Measurements from ENCODE around the gene THSD7A. TPM values are rescaled to one million over a fixed set of nuclear protein-coding genes. Genes with fewer than 3 reads are reported as not detected.
A peak's percentile ranks its signal among the peaks of the same experiment; 100 is the strongest.

The THSD7A gene
- total and polyA plus RNA-seq, 2 of the 8 experiments (the other 6 are each of a cell fraction or from before 2014, with no cell fraction given): 0.44 to 1.2 TPM

- Histone ChIP-seq H3K4me3 (ENCODE audit: extremely low read depth in 1 of 4, insufficient read depth in 2 of 4, low read depth in 3 of 4, low read length in 4 of 4) (no peak overlapping the region), H3K79me2 (ENCODE audit: control insufficient read depth in 1 of 2, insufficient read depth in 2 of 2, low read length in 2 of 2) (no peaks in the 10 kb centered on the region), H3K79me1 (ENCODE audit: low read depth, low read length) (no peaks in the 10 kb centered on the region), H2BK15ac (ENCODE audit: low read length) (no peak overlapping the region), H4K5ac (ENCODE audit: insufficient read length, low read depth, low read length) (no peak overlapping the region), H3K9ac (replicated peaks in 1 of 4; ENCODE audit: extremely low read depth in 1 of 4, low read depth in 3 of 4, low read length in 3 of 4) (no peak overlapping the region), H3K36me3 (ENCODE audit: control insufficient read depth in 2 of 4, insufficient read depth in 4 of 4, low read length in 3 of 4) (no peaks in the 10 kb centered on the region), H2BK12ac (ENCODE audit: low read depth, low read length) (no peak overlapping the region), H3K27me3 (replicated peaks in 1 of 4; ENCODE audit: control insufficient read depth in 3 of 4, extremely low read depth in 1 of 4, insufficient read depth in 3 of 4, low read length in 3 of 4) (no peaks in the 10 kb centered on the region), H3K18ac (ENCODE audit: extremely low read depth, low read length) (no peak overlapping the region), H4K8ac (ENCODE audit: extremely low read depth, insufficient read depth, low read length) (no peak overlapping the region), H2BK20ac (ENCODE audit: low read length) (no peak overlapping the region), H4K91ac (replicated peaks; ENCODE audit: insufficient read length, low read length) (no peak overlapping the region), H3K23ac (ENCODE audit: insufficient read length) (no peak overlapping the region), H3K27ac (ENCODE audit: low read depth, low read length) (no peak overlapping the region), H3K4me2 (ENCODE audit: insufficient read depth in 1 of 2, low read depth in 2 of 2, low read length in 2 of 2) (no peak overlapping the region), H3K14ac (ENCODE audit: insufficient read length) (no peak overlapping the region), H3K4me1 (replicated peaks in 1 of 4; ENCODE audit: control insufficient read depth in 3 of 4, insufficient read depth in 4 of 4, low read length in 3 of 4) (no peaks in the 10 kb centered on the region), H3K56ac (replicated peaks; ENCODE audit: insufficient read length, low read depth, low read length) (no peak overlapping the region), H2BK120ac (replicated peaks; ENCODE audit: low read depth, low read length) (no peak overlapping the region), H3K4ac (replicated peaks; ENCODE audit: insufficient read length, low read depth, low read length) (no peak overlapping the region), H2AK5ac (ENCODE audit: low read depth, low read length) (no peak overlapping the region), H3K9me3 (ENCODE audit: insufficient read depth in 2 of 2, low read depth in 1 of 2, low read length in 1 of 2) (no peaks in the 10 kb centered on the region), H2AFZ (ENCODE audit: low read length) (no peak overlapping the region), H4K20me1 (replicated peaks in 1 of 2; ENCODE audit: control insufficient read depth in 1 of 2, insufficient read depth in 2 of 2, low read length in 2 of 2) (no peaks in the 10 kb centered on the region), H2BK5ac (ENCODE audit: low read depth, low read length) (no peak overlapping the region), H3K23me2 (ENCODE audit: low read depth, low read length) (no peaks in the 10 kb centered on the region; the same call in 1 of the 2 replicates)
- WGBS, 2 experiments (ENCODE audit: extremely low coverage in 1 of 2, insufficient coverage in 1 of 2, insufficient read length in 1 of 2, insufficient replicate concordance in 2 of 2, low coverage in 1 of 2, low lambda C conversion rate in 2 of 2, missing lambda C conversion rate in 1 of 2): 4% methylated on average over 1 of the region's 1 CpG; no CpG with 5 or more reads in 1 of the 2 experiments
- DNase-seq (ENCODE audit: low read depth in 1 of 2, low spot score in 2 of 2) (no peak), FAIRE-seq (peak; percentile 42)
- ChIA-PET POLR2A (ENCODE audit: partially characterized antibody) (no interaction called here), CTCF (ENCODE audit: partially characterized antibody) (interaction anchor here (0.6 to 1.6 kb wide), 8 partner anchors 11 to 634 kb away, joined by 3 to 5 read pairs (median 4); no protein-coding TSS in a partner anchor)
- TF ChIP-seq SUZ12 (IDR thresholded peaks at IDR 0.05; ENCODE audit: low read length) (no peak), CTCF (IDR thresholded peaks at IDR 0.05; ENCODE audit: control extremely low read depth in 1 of 3, insufficient read depth in 1 of 3, low read depth in 1 of 3, low read length in 3 of 3) (peak in 2 of 3 experiments; percentile 49 to 62; a peak in 2 of 4 replicates), RAD21 (IDR thresholded peaks at IDR 0.05 in 1 of 2, conservative IDR thresholded peaks at IDR 0.05 in 1 of 2; ENCODE audit: low read depth in 2 of 2, low read length in 2 of 2) (peak; percentile 90 to 91), SRF (IDR thresholded peaks at IDR 0.05; ENCODE audit: low read depth, low read length) (no peak)
Measured at GRCh38 chr7:11427686-11428273, 404.2 kb downstream of the THSD7A start.

Data from H1 (cell line).